Stomach (tissue), 9 donors: Measurements from ENCODE around the gene UNC119B. TPM values are rescaled to one million over a fixed set of nuclear protein-coding genes. Genes with fewer than 3 reads are reported as not detected.
A peak's percentile ranks its signal among the peaks of the same experiment; 100 is the strongest.

ENCODE experiments used
- DNase-seq, 2 donors: peaks; one replicate each; pipeline versions ENCODE4 v3.0.0 to v3.0.0-alpha.2; 2013 to 2019
- H3K27ac ChIP-seq, 5 donors: fragments of 200-600 bp in 4 of 5; sonication (generic) in 4 of 5; one replicate each; pipeline ENCODE4 v1.5.1; 2013 to 2019; ENCODE audit warnings: mild to moderate bottlenecking in 1 of 5, moderate library complexity in 1 of 5
- H3K27me3 ChIP-seq, 3 donors: fragments of 200-600 bp; sonication (generic); one replicate each; pipeline ENCODE4 v1.5.1; 2017 to 2019; ENCODE audit warnings: mixed run types in 1 of 3
- H3K36me3 ChIP-seq, 4 donors: fragments of 200-600 bp; sonication (generic); 1 replicate in 3 of 4; 2 replicates in 1 of 4; pipeline ENCODE4 v1.5.1; 2016 to 2019
- H3K4me1 ChIP-seq, 4 donors: fragments of 200-600 bp; sonication (generic); one replicate each; pipeline ENCODE4 v1.5.1; 2016 to 2019
- H3K4me3 ChIP-seq, 4 donors: fragments of 200-600 bp; sonication (generic) in 3 of 4; one replicate each; pipeline ENCODE4 v1.5.1; 2016 to 2019; ENCODE audit warnings: mild to moderate bottlenecking in 1 of 4
- H3K9me3 ChIP-seq, 4 donors: fragments of 200-600 bp; sonication (generic); one replicate each; pipeline ENCODE4 v1.5.1; 2016 to 2019
- CTCF ChIP-seq, 7 experiments: fragments of 450-650 bp in 4 of 7; fragments of 200-600 bp in 3 of 7; sonication (generic) in 3 of 7; IDR thresholded peaks; one replicate each; pipeline ENCODE4 v1.5.1; 2016 to 2019; ENCODE audit warnings: antibody characterized with exemption in 7 of 7, control low read depth in 2 of 7, mild to moderate bottlenecking in 1 of 7
- EP300 ChIP-seq: sonication (generic); formaldehyde crosslinking; IDR thresholded peaks from one replicate; pipeline ENCODE4 v1.6.1; 2017; ENCODE audit warnings: antibody characterized with exemption
- POLR2A ChIP-seq, 4 donors: fragments of 450-650 bp; IDR thresholded peaks; one replicate each; pipeline ENCODE4 v1.6.1; 2016; ENCODE audit warnings: antibody characterized with exemption in 4 of 4, control low read depth in 2 of 4, mild to moderate bottlenecking in 1 of 4, moderate library complexity in 1 of 4
- POLR2AphosphoS5 ChIP-seq, 3 donors: sonication (generic); formaldehyde crosslinking; IDR thresholded peaks; one replicate each; pipeline ENCODE4 v1.6.1; 2016; ENCODE audit warnings: antibody characterized with exemption in 3 of 3
- WGBS, 5 donors: extraction: QIAGEN DNeasy Blood & Tissue Kit in 3 of 5; methylation state at CpG; one replicate each; pipeline versions ENCODE4 v1.1.5 to v1.1.7; 2013 to 2018; 5-methylcytosine and 5-hydroxymethylcytosine counted together
- intact Hi-C: fragments of 100-400 bp; cut with DNase I; formaldehyde crosslinking; loops from one replicate; pipeline ENCODE4 v1.15.1; 2023; ENCODE audit warnings: low total_unique reads
- polyA plus RNA-seq, 3 donors: library from polyadenylated mRNA; stranded (reverse); fragments of 200-250 nt; gene quantifications; one replicate each; pipeline ENCODE4 v1.2.3, GENCODE V29; 2013
- total RNA-seq, 5 donors: library from RNA; depleted of rRNA; stranded (reverse); fragments of >200 nt; gene quantifications; one replicate each; pipeline versions ENCODE4 v1.1.0 to v1.2.3, GENCODE V29; 2014 to 2016
- donor health status: healthy with polysubstance abuse.
- donor health status: Bipolar disorder and iron deficiency.
- donor health status: healthy.

The UNC119B gene
- total and polyA plus RNA-seq, 8 donors: 8.2 to 26.8 (median 15.1) TPM

GRCh38 chr12:120698665-120699064 is 11.6 kb upstream of the UNC119B start:
- TF ChIP-seq POLR2A (IDR thresholded peaks at IDR 0.05): no peak
- TF ChIP-seq POLR2AphosphoS5 (IDR thresholded peaks at IDR 0.05): no peak
- no peak for TF ChIP-seq EP300
- no peak for TF ChIP-seq CTCF (IDR thresholded peaks at IDR 0.05)
- H3K4me1 ChIP-seq: peaks cover 14 to 40% (median 37%) of the 10 kb centered on the region in 4 donors
- no peaks in the 10 kb centered on the region for H3K27me3 ChIP-seq
- intact Hi-C loops: no loop called here
- 76 to 93% (median 88%) methylated on average over 3 of the region's 3 CpGs for WGBS, 5 donors
- DNase-seq: no peak
- H3K36me3 ChIP-seq: peaks cover 40 to 97% (median 96%) of the 10 kb centered on the region in 4 donors
- no peak overlapping the region for H3K4me3 ChIP-seq
- H3K27ac ChIP-seq: peak overlapping the region in 3 of 5 donors; percentile 23 to 68 (median 44)
- H3K9me3 ChIP-seq: no peaks in the 10 kb centered on the region

- Histone ChIP-seq H3K36me3 (peaks cover 34 to 90% (median 88%) of the 10 kb centered on the region in 4 donors), H3K27ac (peak overlapping the region in 3 of 5 donors; percentile 21 to 68 (median 44)), H3K4me1 (peaks cover 14 to 41% (median 37%) of the 10 kb centered on the region in 4 donors), H3K9me3 (no peaks in the 10 kb centered on the region), H3K27me3 (no peaks in the 10 kb centered on the region), H3K4me3 (no peak overlapping the region)
- intact Hi-C loops: no loop called here
- no peak for TF ChIP-seq POLR2A (IDR thresholded peaks at IDR 0.05)
- WGBS, 5 donors: 65 to 83% (median 66%) methylated on average over 6 to 7 of the region's 7 CpGs
- no peak for DNase-seq
Measured at GRCh38 chr12:120699553-120699952, 10.7 kb upstream of the UNC119B start.

GRCh38 chr12:120700886-120701285 is 9.4 kb upstream of the UNC119B start:
- Histone ChIP-seq H3K4me1 (peaks cover 17 to 49% (median 40%) of the 10 kb centered on the region in 4 donors), H3K27me3 (no peaks in the 10 kb centered on the region), H3K36me3 (peaks cover 21 to 81% (median 75%) of the 10 kb centered on the region in 4 donors), H3K4me3 (no peak overlapping the region), H3K27ac (peak overlapping the region; percentile 16 to 68 (median 40)), H3K9me3 (no peaks in the 10 kb centered on the region)
- no peak for TF ChIP-seq POLR2A (IDR thresholded peaks at IDR 0.05)
- TF ChIP-seq EP300: no peak
- no peak for TF ChIP-seq POLR2AphosphoS5 (IDR thresholded peaks at IDR 0.05)
- TF ChIP-seq CTCF (IDR thresholded peaks at IDR 0.05): no peak
- DNase-seq: peak in 1 of 2 donors; percentile 76
- intact Hi-C loops: no loop called here
- WGBS, 5 donors: 61 to 89% (median 67%) methylated on average over 5 of the region's 5 CpGs

GRCh38 chr12:120702637-120703036 is 7.6 kb upstream of the UNC119B start:
- DNase-seq: peak in 1 of 2 donors; percentile 70
- no peaks in the 10 kb centered on the region for H3K27me3 ChIP-seq
- peak overlapping the region; percentile 14 to 68 (median 38) for H3K27ac ChIP-seq
- WGBS, 5 donors: 36 to 94% (median 48%) methylated on average over 1 of the region's 1 CpG
- no peak for TF ChIP-seq POLR2AphosphoS5 (IDR thresholded peaks at IDR 0.05)
- TF ChIP-seq CTCF (IDR thresholded peaks at IDR 0.05): no peak
- intact Hi-C loops: no loop called here
- H3K36me3 ChIP-seq: peaks cover 5 to 64% (median 57%) of the 10 kb centered on the region in 4 donors
- no peak overlapping the region for H3K4me3 ChIP-seq
- no peaks in the 10 kb centered on the region for H3K9me3 ChIP-seq
- peaks cover 18 to 54% (median 44%) of the 10 kb centered on the region in 4 donors for H3K4me1 ChIP-seq

- TF ChIP-seq CTCF (IDR thresholded peaks at IDR 0.05): no peak
- TF ChIP-seq POLR2AphosphoS5 (IDR thresholded peaks at IDR 0.05): no peak
- no peak for TF ChIP-seq EP300
- no peak for TF ChIP-seq POLR2A (IDR thresholded peaks at IDR 0.05)
- Histone ChIP-seq H3K27me3 (no peaks in the 10 kb centered on the region), H3K4me3 (no peak overlapping the region), H3K36me3 (peaks cover 5 to 56% (median 49%) of the 10 kb centered on the region in 4 donors), H3K4me1 (peaks cover 18 to 53% (median 44%) of the 10 kb centered on the region in 4 donors), H3K9me3 (no peaks in the 10 kb centered on the region), H3K27ac (peak overlapping the region; percentile 14 to 68 (median 38))
- DNase-seq: no peak
- intact Hi-C loops: no loop called here
- WGBS, 5 donors: 77 to 86% (median 85%) methylated on average over 11 of the region's 11 CpGs
Measured at GRCh38 chr12:120703311-120703942, 6.8 kb upstream of the UNC119B start.
